Stimulated activated memory B cell treated with anti-CD40 and anti-IgM and Interleukin-4, amounts not matched to agents 10 μg/mL and 1 μg/mL and 100 μg/mL, for 72 hours (primary cell): ENCODE measurements around the gene MARF1.
"Not testable (repeated sequence)": the region's sequence is repeated elsewhere in the genome, so short reads cannot be mapped to it uniquely, and the experiment has no call there.

Experiments
- ATAC-seq: fragments of 150-1000 bp; cut with Tn5 transposase; 2 replicates; pipeline ENCODE4 v1.10.0; 2021
- H3K27ac Mint-ChIP-seq: one replicate; pipeline ENCODE4 v1.8.0; 2022; ENCODE audit warnings: mild to moderate bottlenecking, mixed read lengths
- H3K27me3 Mint-ChIP-seq: one replicate; pipeline ENCODE4 v1.8.0; 2022; ENCODE audit warnings: mixed read lengths
- H3K36me3 Mint-ChIP-seq: one replicate; pipeline ENCODE4 v1.8.0; 2022; ENCODE audit warnings: mixed read lengths
- H3K4me1 Mint-ChIP-seq: one replicate; pipeline ENCODE4 v1.8.0; 2022; ENCODE audit warnings: mixed read lengths
- H3K4me3 Mint-ChIP-seq: one replicate; pipeline ENCODE4 v1.8.0; 2022; ENCODE audit warnings: mild to moderate bottlenecking, moderate library complexity, mixed read lengths
- H3K9me3 Mint-ChIP-seq: one replicate; pipeline ENCODE4 v1.8.0; 2022; ENCODE audit warnings: mixed read lengths

The MARF1 gene

GRCh38 chr16:15643048-15643945 lies at the start of gene MARF1:
Gene MARF1, minus strand, starts transcription at chr16:15643154. Its CDS starts 3,921 bp downstream, at chr16:15639233.
- H3K27me3 Mint-ChIP-seq: no peaks in the 10 kb centered on the region
- peak within 1 kb of the TSS; percentile 78 for H3K4me3 Mint-ChIP-seq
- peak; percentile 86 for ATAC-seq
- peaks cover 66% of the 10 kb centered on the region for H3K4me1 Mint-ChIP-seq
- H3K27ac Mint-ChIP-seq: peak within 1 kb of the TSS; percentile 99
- no peaks in the 10 kb centered on the region for H3K9me3 Mint-ChIP-seq
- H3K36me3 Mint-ChIP-seq: peaks cover 10% of the 10 kb centered on the region

GRCh38 chr16:15692508-15692907 lies 49.6 kb upstream of the MARF1 start:
- not testable (repeated sequence) for H3K27ac Mint-ChIP-seq

GRCh38 chr16:15691046-15691445 lies 48.1 kb upstream of the MARF1 start:
- ATAC-seq: no peak
- Mint-ChIP-seq H3K27ac (no peak overlapping the region), H3K4me3 (no peak overlapping the region), H3K36me3 (peaks cover 52% of the 10 kb centered on the region), H3K4me1 (no peaks in the 10 kb centered on the region), H3K27me3 (no peaks in the 10 kb centered on the region), H3K9me3 (no peaks in the 10 kb centered on the region)

More at GRCh38 chr16:15692508-15692907, 49.6 kb upstream of the MARF1 start:
- ATAC-seq, H3K9me3 Mint-ChIP-seq, H3K4me1 Mint-ChIP-seq, H3K27me3 Mint-ChIP-seq, H3K4me3 Mint-ChIP-seq: not testable (repeated sequence)
- H3K36me3 Mint-ChIP-seq: peaks cover 62% of the 10 kb centered on the region

- H3K4me3 Mint-ChIP-seq: no peak overlapping the region
- H3K36me3 Mint-ChIP-seq: peaks cover 58% of the 10 kb centered on the region
- H3K27ac Mint-ChIP-seq: no peak overlapping the region
- no peaks in the 10 kb centered on the region for H3K4me1 Mint-ChIP-seq
- H3K9me3 Mint-ChIP-seq: no peaks in the 10 kb centered on the region
- no peaks in the 10 kb centered on the region for H3K27me3 Mint-ChIP-seq
- ATAC-seq: no peak
These were observed 47.3 kb upstream of the MARF1 start for GRCh38 chr16:15690296-15690695.

GRCh38 chr16:15689290-15689689 lies 46.3 kb upstream of the MARF1 start:
- Mint-ChIP-seq H3K4me1 (no peaks in the 10 kb centered on the region), H3K27ac (no peak overlapping the region), H3K4me3 (no peak overlapping the region), H3K36me3 (peaks cover 64% of the 10 kb centered on the region), H3K9me3 (no peaks in the 10 kb centered on the region), H3K27me3 (no peaks in the 10 kb centered on the region)
- no peak for ATAC-seq

- Mint-ChIP-seq H3K27me3 (no peaks in the 10 kb centered on the region), H3K36me3 (peaks cover 58% of the 10 kb centered on the region)
These were observed 43.3 kb upstream of the MARF1 start for GRCh38 chr16:15686287-15686686.

GRCh38 chr16:15682105-15682570 lies 39.2 kb upstream of the MARF1 start:
- Mint-ChIP-seq H3K4me3 (no peak overlapping the region), H3K36me3 (peaks cover 66% of the 10 kb centered on the region), H3K27ac (no peak overlapping the region), H3K4me1 (peaks cover 11% of the 10 kb centered on the region), H3K9me3 (no peaks in the 10 kb centered on the region), H3K27me3 (no peaks in the 10 kb centered on the region)
- ATAC-seq: no peak

More at GRCh38 chr16:15686287-15686686, 43.3 kb upstream of the MARF1 start:
- Mint-ChIP-seq H3K27ac (no peak overlapping the region), H3K4me1 (peaks cover 9% of the 10 kb centered on the region), H3K9me3 (no peaks in the 10 kb centered on the region), H3K4me3 (no peak overlapping the region)
- no peak for ATAC-seq

GRCh38 chr16:15677447-15677846 lies 34.5 kb upstream of the MARF1 start:
- no peak for ATAC-seq
- Mint-ChIP-seq H3K27me3 (no peaks in the 10 kb centered on the region), H3K36me3 (peaks cover 77% of the 10 kb centered on the region), H3K4me1 (peaks cover 30% of the 10 kb centered on the region), H3K4me3 (no peak overlapping the region), H3K27ac (no peak overlapping the region), H3K9me3 (no peaks in the 10 kb centered on the region)

- no peak overlapping the region for H3K4me3 Mint-ChIP-seq
- no peaks in the 10 kb centered on the region for H3K27me3 Mint-ChIP-seq
- no peak for ATAC-seq
- H3K9me3 Mint-ChIP-seq: no peaks in the 10 kb centered on the region
- peaks cover 23% of the 10 kb centered on the region for H3K4me1 Mint-ChIP-seq
- peak overlapping the region; percentile 35 for H3K27ac Mint-ChIP-seq
- H3K36me3 Mint-ChIP-seq: peaks cover 75% of the 10 kb centered on the region
These were observed 33.6 kb upstream of the MARF1 start for GRCh38 chr16:15676506-15676905.

- no peaks in the 10 kb centered on the region for H3K9me3 Mint-ChIP-seq
- no peaks in the 10 kb centered on the region for H3K27me3 Mint-ChIP-seq
- H3K4me3 Mint-ChIP-seq: no peak overlapping the region
- peaks cover 20% of the 10 kb centered on the region for H3K4me1 Mint-ChIP-seq
- peaks cover 73% of the 10 kb centered on the region for H3K36me3 Mint-ChIP-seq
- peak overlapping the region; percentile 14 for H3K27ac Mint-ChIP-seq
- no peak for ATAC-seq
These were observed 31.6 kb upstream of the MARF1 start for GRCh38 chr16:15674571-15674970.

GRCh38 chr16:15672514-15673167 lies 29.7 kb upstream of the MARF1 start:
- Mint-ChIP-seq H3K4me3 (no peak overlapping the region), H3K9me3 (no peaks in the 10 kb centered on the region), H3K36me3 (peaks cover 59% of the 10 kb centered on the region), H3K4me1 (peaks cover 20% of the 10 kb centered on the region), H3K27ac (peak overlapping the region; percentile 67), H3K27me3 (no peaks in the 10 kb centered on the region)
- no peak for ATAC-seq

- not testable (repeated sequence) for H3K4me3 Mint-ChIP-seq
- peaks cover 20% of the 10 kb centered on the region for H3K4me1 Mint-ChIP-seq
These were observed 29.2 kb upstream of the MARF1 start for GRCh38 chr16:15672127-15672513.

GRCh38 chr16:15671530-15672117 lies 28.7 kb upstream of the MARF1 start:
- no peaks in the 10 kb centered on the region for H3K9me3 Mint-ChIP-seq
- peak overlapping the region; percentile 67 for H3K27ac Mint-ChIP-seq
- H3K27me3 Mint-ChIP-seq: no peaks in the 10 kb centered on the region
- peaks cover 20% of the 10 kb centered on the region for H3K4me1 Mint-ChIP-seq
- H3K36me3 Mint-ChIP-seq: peaks cover 60% of the 10 kb centered on the region
- ATAC-seq: no peak
- no peak overlapping the region for H3K4me3 Mint-ChIP-seq

More at GRCh38 chr16:15672127-15672513, 29.2 kb upstream of the MARF1 start:
- not testable (repeated sequence) for ATAC-seq, H3K27me3 Mint-ChIP-seq, H3K9me3 Mint-ChIP-seq
- peak overlapping the region; percentile 67 for H3K27ac Mint-ChIP-seq
- peaks cover 62% of the 10 kb centered on the region for H3K36me3 Mint-ChIP-seq

- H3K9me3 Mint-ChIP-seq: no peaks in the 10 kb centered on the region
- H3K27ac Mint-ChIP-seq: no peak overlapping the region
- ATAC-seq: no peak
- no peaks in the 10 kb centered on the region for H3K27me3 Mint-ChIP-seq
- no peak overlapping the region for H3K4me3 Mint-ChIP-seq
- peaks cover 43% of the 10 kb centered on the region for H3K36me3 Mint-ChIP-seq
- peaks cover 14% of the 10 kb centered on the region for H3K4me1 Mint-ChIP-seq
These were observed 24.3 kb upstream of the MARF1 start for GRCh38 chr16:15667091-15667742.

GRCh38 chr16:15665107-15665506 lies 22.2 kb upstream of the MARF1 start:
- Mint-ChIP-seq H3K27ac (no peak overlapping the region), H3K27me3 (no peaks in the 10 kb centered on the region), H3K9me3 (no peaks in the 10 kb centered on the region), H3K4me1 (peaks cover 33% of the 10 kb centered on the region), H3K36me3 (peaks cover 46% of the 10 kb centered on the region), H3K4me3 (no peak overlapping the region)
- no peak for ATAC-seq
